Adrenal gland (tissue), 12 donors: ENCODE results near the gene IGSF6. TPM values are rescaled to one million over a fixed set of nuclear protein-coding genes. Genes with fewer than 3 reads are reported as not detected.
"Not testable (repeated sequence)": the region's sequence is repeated elsewhere in the genome, so short reads cannot be mapped to it uniquely, and the experiment has no call there.

ENCODE experiments used
- DNase-seq, 7 donors: peaks; one replicate each; pipeline ENCODE4 v3.0.0-alpha.2; 2019 to 2020
- H3K27ac ChIP-seq, 5 donors: fragments of 200-600 bp; sonication (generic) in 4 of 5; 1 replicate in 3 of 5; 2 replicates in 2 of 5; pipeline versions ENCODE4 v1.5.1 to v1.8.0; 2016 to 2020; ENCODE audit warnings: mild to moderate bottlenecking in 1 of 5
- H3K27me3 ChIP-seq: fragments of 200-600 bp; 2 replicates; pipeline ENCODE4 v1.8.0; 2021
- H3K36me3 ChIP-seq, 2 donors: fragments of 200-600 bp; replicated peaks in 1 of 2; 1 replicate in 1 of 2; 2 replicates in 1 of 2; pipeline versions ENCODE4 v1.5.1 to v1.8.0; 2018 to 2022
- H3K4me1 ChIP-seq, 2 donors: fragments of 200-600 bp; replicated peaks in 1 of 2; 1 replicate in 1 of 2; 2 replicates in 1 of 2; pipeline versions ENCODE4 v1.5.1 to v1.8.0; 2018 to 2021
- H3K4me3 ChIP-seq, 4 donors: fragments of 200-600 bp; sonication (generic) in 3 of 4; one replicate each; pipeline ENCODE4 v1.5.1; 2016 to 2018
- H3K9me3 ChIP-seq, 3 donors: fragments of 200-600 bp; sonication (generic) in 1 of 3; replicated peaks in 1 of 3; 1 replicate in 2 of 3; 2 replicates in 1 of 3; pipeline versions ENCODE4 v1.5.1 to v1.8.0; 2016 to 2021
- CTCF ChIP-seq, 6 experiments: fragments of 450-650 bp in 4 of 6; fragments of 200-600 bp in 2 of 6; sonication (generic) in 1 of 6; IDR thresholded peaks; 1 replicate in 5 of 6; 2 replicates in 1 of 6; pipeline versions ENCODE4 v1.5.1 to v1.8.0; 2016 to 2021; ENCODE audit warnings: antibody characterized with exemption in 6 of 6, mild to moderate bottlenecking in 2 of 6, moderate library complexity in 1 of 6
- POLR2A ChIP-seq, 2 donors: fragments of 450-650 bp; IDR thresholded peaks; one replicate each; pipeline ENCODE4 v1.6.1; 2017; ENCODE audit warnings: antibody characterized with exemption in 2 of 2, mild to moderate bottlenecking in 2 of 2, moderate library complexity in 1 of 2
- WGBS, 4 donors: extraction: QIAGEN DNeasy Blood & Tissue Kit in 2 of 4; methylation state at CpG; one replicate each; pipeline versions ENCODE4 v1.1.5 to v1.1.7; 2013 to 2017; 5-methylcytosine and 5-hydroxymethylcytosine counted together
- intact Hi-C, 2 donors: fragments of 100-400 bp; cut with DNase I; formaldehyde crosslinking; loops; one replicate each; pipeline versions ENCODE4 v1.14.1 to v1.15.0; 2022 to 2023
- polyA plus RNA-seq, 3 donors: library from polyadenylated mRNA; stranded (reverse); fragments of 200-250 nt in 2 of 3; fragments of 350-450 nt in 1 of 3; fragmentation: Illumina TruSeq in 1 of 3; extraction: RNeasy Lipid Tissue Mini Kit (QIAGEN cat#74804) in 1 of 3; gene quantifications; one replicate each; pipeline ENCODE4 v1.2.3, GENCODE V29; 2013 to 2014
- total RNA-seq, 9 donors: library from RNA; depleted of rRNA in 4 of 9; stranded (reverse); fragments of >200 nt in 4 of 9; fragments of 120-200 nt in 1 of 9; fragmentation: NEBNext Ultra II Directional in 1 of 9; extraction: Animal tissue kit (Norgen Biotek cat#: 25700) in 1 of 9; gene quantifications; one replicate each; pipeline versions ENCODE4 v1.1.0 to v1.2.4, GENCODE V29; 2013 to 2023
- donor health status: healthy with polysubstance abuse.
- donor health status: Bipolar disorder and iron deficiency.
- donor health status: DM: yes; HTN: yes; CAD: no.
- donor health status: DM: no; HTN: no; CAD: no.
- donor health status: DM: no; HTN: no; CAD: no.
- donor health status: DM: yes; HTN: yes; CAD: no.

The IGSF6 gene
- total and polyA plus RNA-seq, 12 donors: 3.3 to 35.6 (median 9.1) TPM

DNA sequence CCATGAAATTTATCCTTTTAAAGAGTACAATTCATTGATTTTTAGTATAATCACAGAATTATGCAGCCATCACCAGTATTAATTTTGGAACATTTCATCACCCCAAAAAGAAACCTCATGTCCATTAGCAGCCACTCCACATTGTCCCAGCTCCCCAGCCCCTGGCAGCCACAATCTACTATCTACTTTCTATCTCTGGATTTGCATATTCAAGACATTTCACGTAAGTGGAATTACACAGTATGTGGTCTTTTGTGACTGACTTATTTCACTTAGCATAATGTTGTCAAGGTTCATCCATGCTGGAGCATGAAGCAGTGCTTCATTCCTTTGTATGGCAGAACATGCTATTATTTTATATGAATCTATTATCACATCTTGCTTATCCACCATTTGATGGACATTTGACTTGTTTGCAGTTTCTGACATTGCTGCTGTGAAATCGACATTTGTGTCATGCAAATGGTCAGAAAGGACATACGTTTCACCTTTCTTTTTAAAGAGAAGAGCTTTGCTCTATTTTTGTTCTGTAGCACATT, 42.3 kb downstream of the IGSF6 start:
- WGBS, 4 donors: 68 to 75% (median 74%) methylated on average over 3 of the region's 3 CpGs
- Histone ChIP-seq H3K27me3 (no peaks in the 10 kb centered on the region), H3K9me3 (no peaks in the 10 kb centered on the region), H3K27ac (peak overlapping the region in 1 of 5 donors; percentile 7), H3K4me3 (no peak overlapping the region), H3K4me1 (peaks cover 13 to 81% of the 10 kb centered on the region in 2 donors), H3K36me3 (no peaks in the 10 kb centered on the region)
- no peak for DNase-seq
- intact Hi-C loops: no loop called here
- TF ChIP-seq CTCF (IDR thresholded peaks at IDR 0.05) (no peak), POLR2A (IDR thresholded peaks at IDR 0.05) (no peak)

GRCh38 chr16:21608639-21609328, 43.6 kb downstream of the IGSF6 start:
- intact Hi-C loops: no loop called here
- Histone ChIP-seq H3K36me3 (no peaks in the 10 kb centered on the region), H3K27me3 (no peaks in the 10 kb centered on the region), H3K4me3 (no peak overlapping the region), H3K4me1 (peaks cover 26 to 94% of the 10 kb centered on the region in 2 donors), H3K27ac (no peak overlapping the region), H3K9me3 (no peaks in the 10 kb centered on the region)
- DNase-seq: no peak
- TF ChIP-seq CTCF (IDR thresholded peaks at IDR 0.05) (no peak), POLR2A (IDR thresholded peaks at IDR 0.05) (no peak)
- WGBS, 4 donors: 65 to 67% (median 65%) methylated on average over 3 of the region's 3 CpGs

GRCh38 chr16:21605848-21606247, 46.6 kb downstream of the IGSF6 start:
- intact Hi-C loops, DNase-seq, H3K4me3 ChIP-seq, H3K36me3 ChIP-seq, H3K9me3 ChIP-seq, H3K27me3 ChIP-seq: not testable (repeated sequence)
- Histone ChIP-seq H3K4me1 (peaks cover 44 to 99% of the 10 kb centered on the region in 2 donors), H3K27ac (peak overlapping the region in 3 of 5 donors; percentile 10 to 71 (median 26))
- WGBS, 4 donors: 73 to 82% (median 75%) methylated on average over 8 of the region's 8 CpGs

- Histone ChIP-seq H3K27ac (peak overlapping the region; percentile 9 to 71 (median 48)), H3K36me3 (no peaks in the 10 kb centered on the region), H3K9me3 (no peaks in the 10 kb centered on the region), H3K4me3 (peak overlapping the region in 1 of 4 donors; percentile 4), H3K27me3 (no peaks in the 10 kb centered on the region), H3K4me1 (peaks cover 46 to 84% of the 10 kb centered on the region in 2 donors)
- DNase-seq: peak; percentile 49 to 88 (median 69)
- intact Hi-C loops: no loop called here
- TF ChIP-seq CTCF (IDR thresholded peaks at IDR 0.05) (no peak), POLR2A (IDR thresholded peaks at IDR 0.05) (peak in 1 of 2 donors; percentile 43)
- WGBS, 4 donors: 0 to 13% (median 4%) methylated on average over 2 to 3 of the region's 3 CpGs
Observed at GRCh38 chr16:21603928-21604327, 48.5 kb downstream of the IGSF6 start.
